Measurements from ENCODE around the gene ANKRD13B. TPM values are rescaled to one million over a fixed set of nuclear protein-coding genes. Genes with fewer than 3 reads are reported as not detected.
A peak's percentile ranks its signal among the peaks of the same experiment; 100 is the strongest.
"Not testable (repeated sequence)": the region's sequence is repeated elsewhere in the genome, so short reads cannot be mapped to it uniquely, and the experiment has no call there.

ANKRD13B gene
- total RNA-seq, 1 experiment from 2014 or later, result 8.8 TPM

DNA sequence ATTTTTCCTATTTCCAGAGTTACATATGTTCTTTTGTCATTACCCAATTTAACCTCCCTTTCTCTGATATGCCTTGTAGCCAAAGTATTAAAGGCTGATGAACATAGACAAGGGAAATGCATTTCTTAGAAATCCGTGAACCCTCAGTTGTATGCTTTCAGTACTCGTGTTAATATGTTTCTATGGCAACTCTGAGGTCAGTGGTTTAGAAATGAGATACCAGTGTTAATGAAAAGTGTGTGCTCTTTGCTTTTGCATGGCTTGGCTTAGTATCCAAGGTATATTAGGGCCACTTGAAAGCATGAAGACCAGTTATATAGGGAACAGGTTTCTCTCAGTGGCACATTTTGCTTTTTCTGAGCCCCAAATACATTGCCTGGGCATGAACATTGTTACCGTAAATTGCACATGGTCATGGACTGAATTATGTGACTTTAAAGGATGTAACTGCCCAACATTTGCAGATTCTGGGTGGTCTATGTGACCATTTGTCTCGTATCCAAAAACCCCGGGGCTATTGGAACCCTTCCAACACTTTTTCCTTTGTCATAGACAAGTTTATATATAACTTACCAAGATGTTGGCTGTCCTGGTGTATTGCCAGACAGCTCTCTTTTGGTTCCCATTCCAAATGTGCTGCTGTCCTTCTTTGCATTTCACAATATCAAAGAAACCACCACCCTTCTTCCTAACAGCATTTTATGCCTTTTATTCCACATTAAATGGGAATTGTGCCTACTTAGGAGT lies 43.6 kb upstream of the ANKRD13B start:
- intact Hi-C loops (cut with micrococcal nuclease; ENCODE audit: unreplicated experiment), result no loop called here
- no peak overlapping the region for H3K27ac Mint-ChIP-seq (ENCODE audit: unreplicated experiment)
- DNase-seq, result no peak
- TF ChIP-seq, protein P1, sequence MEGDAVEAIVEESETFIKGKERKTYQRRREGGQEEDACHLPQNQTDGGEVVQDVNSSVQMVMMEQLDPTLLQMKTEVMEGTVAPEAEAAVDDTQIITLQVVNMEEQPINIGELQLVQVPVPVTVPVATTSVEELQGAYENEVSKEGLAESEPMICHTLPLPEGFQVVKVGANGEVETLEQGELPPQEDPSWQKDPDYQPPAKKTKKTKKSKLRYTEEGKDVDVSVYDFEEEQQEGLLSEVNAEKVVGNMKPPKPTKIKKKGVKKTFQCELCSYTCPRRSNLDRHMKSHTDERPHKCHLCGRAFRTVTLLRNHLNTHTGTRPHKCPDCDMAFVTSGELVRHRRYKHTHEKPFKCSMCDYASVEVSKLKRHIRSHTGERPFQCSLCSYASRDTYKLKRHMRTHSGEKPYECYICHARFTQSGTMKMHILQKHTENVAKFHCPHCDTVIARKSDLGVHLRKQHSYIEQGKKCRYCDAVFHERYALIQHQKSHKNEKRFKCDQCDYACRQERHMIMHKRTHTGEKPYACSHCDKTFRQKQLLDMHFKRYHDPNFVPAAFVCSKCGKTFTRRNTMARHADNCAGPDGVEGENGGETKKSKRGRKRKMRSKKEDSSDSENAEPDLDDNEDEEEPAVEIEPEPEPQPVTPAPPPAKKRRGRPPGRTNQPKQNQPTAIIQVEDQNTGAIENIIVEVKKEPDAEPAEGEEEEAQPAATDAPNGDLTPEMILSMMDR (IDR thresholded peaks at IDR 0.05; ENCODE audit: unreplicated experiment), result no peak
- no peaks in the 10 kb centered on the region for H3K9me3 Mint-ChIP-seq (ENCODE audit: low read depth, unreplicated experiment)
- CTCF ChIA-PET, result interaction anchor here (0.7 kb wide), 1 partner anchor 49 kb away, joined by 3 read pairs; no protein-coding TSS in a partner anchor
- BruUV-seq (replicated peaks), result no TSS peak
- no peaks in the 10 kb centered on the region for H3K36me3 Mint-ChIP-seq (ENCODE audit: insufficient read depth, unreplicated experiment)
- no peak overlapping the region for H3K4me3 Mint-ChIP-seq (ENCODE audit: low read depth, unreplicated experiment)
- peaks cover 6% of the 10 kb centered on the region for H3K4me1 Mint-ChIP-seq (ENCODE audit: low read depth, unreplicated experiment)
- no peaks in the 10 kb centered on the region for H3K27me3 Mint-ChIP-seq (ENCODE audit: unreplicated experiment)

DNA sequence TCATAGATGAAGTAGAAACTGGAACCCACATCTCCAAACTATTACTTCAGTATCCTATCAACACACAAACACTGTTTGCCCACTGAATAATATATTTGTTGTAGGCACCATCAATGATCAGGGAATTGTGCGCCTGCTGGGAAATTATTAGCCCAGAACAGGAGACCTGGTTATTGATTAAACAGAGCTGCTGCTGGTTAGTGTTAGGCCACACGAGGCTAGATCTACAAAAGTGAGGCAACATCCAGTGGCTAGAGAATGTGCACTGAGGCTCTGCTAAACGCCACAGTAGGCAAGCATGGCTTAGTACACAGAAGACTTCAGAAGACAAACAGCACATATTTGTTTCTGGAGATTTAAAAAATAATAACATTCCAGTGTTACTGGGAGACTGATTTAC lies 37.1 kb upstream of the ANKRD13B start:
- H3K4me1 Mint-ChIP-seq (ENCODE audit: low read depth, unreplicated experiment), result peaks cover 19% of the 10 kb centered on the region
- CTCF ChIA-PET, result interaction anchor here (1.5 to 1.7 kb wide), 2 partner anchors 11 to 21 kb away, joined by 4 to 5 read pairs; partner anchors contain the start of gene ABHD15
- H3K36me3 Mint-ChIP-seq (ENCODE audit: insufficient read depth, unreplicated experiment), result peaks cover 11% of the 10 kb centered on the region
- no peaks in the 10 kb centered on the region for H3K9me3 Mint-ChIP-seq (ENCODE audit: low read depth, unreplicated experiment)
- intact Hi-C loops (cut with micrococcal nuclease; ENCODE audit: unreplicated experiment), result no loop called here
- H3K27ac Mint-ChIP-seq (ENCODE audit: unreplicated experiment), result no peak overlapping the region
- no peaks in the 10 kb centered on the region for H3K27me3 Mint-ChIP-seq (ENCODE audit: unreplicated experiment)
- peak; percentile 59 for DNase-seq
- no TSS peak for BruUV-seq (replicated peaks)
- TF ChIP-seq, protein P1 (IDR thresholded peaks at IDR 0.05; ENCODE audit: unreplicated experiment), result no peak
- H3K4me3 Mint-ChIP-seq (ENCODE audit: low read depth, unreplicated experiment), result no peak overlapping the region

DNA sequence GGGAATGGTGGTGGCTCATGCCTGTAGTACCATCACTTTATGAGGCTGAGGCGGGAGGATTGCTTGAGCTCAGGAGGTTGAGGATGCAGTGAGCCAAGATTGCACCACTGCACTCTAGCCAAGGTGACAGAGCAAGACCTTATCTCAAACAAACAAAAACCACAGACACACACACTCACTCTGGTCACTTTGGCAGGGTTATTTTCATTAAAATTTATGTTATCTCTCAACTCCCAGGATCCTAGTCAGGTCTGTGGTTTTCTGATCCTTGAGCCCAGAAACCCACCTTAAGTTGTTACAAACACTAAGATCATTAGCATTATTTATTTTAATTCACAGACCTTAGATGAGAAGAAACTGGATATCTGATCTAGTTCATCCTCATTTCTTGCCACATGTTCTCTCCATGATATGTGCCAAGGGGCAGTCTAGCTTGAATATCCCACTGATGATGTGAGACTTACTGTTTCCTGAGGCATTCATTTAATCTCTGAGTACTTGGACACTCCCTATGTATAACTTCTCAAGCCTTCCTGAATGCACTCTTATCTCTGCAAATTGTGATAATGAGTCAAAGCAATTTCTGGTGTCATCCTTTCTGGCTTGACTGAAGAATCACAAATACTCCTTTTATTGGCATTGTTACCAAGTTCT lies 35.7 kb upstream of the ANKRD13B start:
- Mint-ChIP-seq H3K36me3 (ENCODE audit: insufficient read depth, unreplicated experiment) (peaks cover 14% of the 10 kb centered on the region), H3K27me3 (ENCODE audit: unreplicated experiment) (no peaks in the 10 kb centered on the region), H3K27ac (ENCODE audit: unreplicated experiment) (no peak overlapping the region), H3K9me3 (ENCODE audit: low read depth, unreplicated experiment) (no peaks in the 10 kb centered on the region), H3K4me3 (ENCODE audit: low read depth, unreplicated experiment) (no peak overlapping the region), H3K4me1 (ENCODE audit: low read depth, unreplicated experiment) (peaks cover 19% of the 10 kb centered on the region)
- CTCF ChIA-PET, result interaction anchor here (1.7 kb wide), 1 partner anchor 10 kb away, joined by 5 read pairs; the partner anchor contains the start of gene ABHD15
- BruUV-seq (replicated peaks), result no TSS peak
- intact Hi-C loops (cut with micrococcal nuclease; ENCODE audit: unreplicated experiment), result no loop called here
- DNase-seq, result no peak
- TF ChIP-seq, protein P1 (IDR thresholded peaks at IDR 0.05; ENCODE audit: unreplicated experiment), result no peak

DNA sequence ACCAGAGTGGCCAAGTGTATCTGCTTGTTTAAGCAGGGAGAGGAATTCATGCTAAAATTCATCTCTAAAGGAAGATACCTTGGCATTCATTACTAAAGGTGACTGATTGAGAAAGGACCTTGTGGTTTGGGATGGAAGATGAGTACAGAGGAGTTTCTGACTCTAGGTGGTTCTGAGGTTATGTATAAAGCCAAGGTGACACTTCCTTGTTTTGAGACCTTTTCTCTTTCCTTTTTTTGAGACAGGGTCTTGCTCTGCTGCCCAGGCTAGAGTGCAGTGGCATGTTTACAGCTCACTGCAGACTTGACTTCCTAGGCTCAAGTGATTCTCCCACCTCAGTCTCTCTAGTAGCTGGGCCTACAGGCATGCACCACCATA lies 35.2 kb upstream of the ANKRD13B start:
- Mint-ChIP-seq H3K27me3 (ENCODE audit: unreplicated experiment) (no peaks in the 10 kb centered on the region), H3K36me3 (ENCODE audit: insufficient read depth, unreplicated experiment) (peaks cover 19% of the 10 kb centered on the region)

DNA sequence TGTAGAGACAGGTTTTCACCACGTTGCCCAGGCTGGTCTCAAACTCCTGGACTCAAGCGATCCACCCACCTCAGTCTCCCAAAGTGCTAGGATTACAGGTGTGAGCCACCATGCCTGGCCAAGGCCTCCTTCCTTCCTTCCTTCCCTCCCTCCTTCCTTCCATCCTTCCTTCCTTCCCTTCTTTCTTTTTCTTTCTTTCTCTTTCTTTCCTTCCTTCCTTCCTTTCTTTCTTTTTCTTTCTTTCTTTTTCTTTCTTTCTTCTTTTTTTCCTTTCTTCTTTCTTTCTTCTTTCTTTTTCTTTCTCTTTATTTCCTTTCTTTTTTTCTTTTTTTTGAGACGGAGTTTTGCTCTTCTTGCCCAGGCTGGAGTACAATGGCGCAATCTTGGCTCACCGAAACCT lies 34.8 kb upstream of the ANKRD13B start:
- peaks cover 19% of the 10 kb centered on the region for H3K4me1 Mint-ChIP-seq (ENCODE audit: low read depth, unreplicated experiment)
- intact Hi-C loops (cut with micrococcal nuclease; ENCODE audit: unreplicated experiment), result not testable (repeated sequence)

More for the DNA sequence above, 35.2 kb upstream of the ANKRD13B start:
- BruUV-seq (replicated peaks), result no TSS peak
- no peak for DNase-seq
- Mint-ChIP-seq H3K9me3 (ENCODE audit: low read depth, unreplicated experiment) (no peaks in the 10 kb centered on the region), H3K4me1 (ENCODE audit: low read depth, unreplicated experiment) (peaks cover 19% of the 10 kb centered on the region), H3K27ac (ENCODE audit: unreplicated experiment) (no peak overlapping the region), H3K4me3 (ENCODE audit: low read depth, unreplicated experiment) (no peak overlapping the region)
- CTCF ChIA-PET, result no interaction called here
- intact Hi-C loops (cut with micrococcal nuclease; ENCODE audit: unreplicated experiment), result no loop called here
- TF ChIP-seq, protein P1 (IDR thresholded peaks at IDR 0.05; ENCODE audit: unreplicated experiment), result no peak

More for the DNA sequence above, 34.8 kb upstream of the ANKRD13B start:
- H3K27me3 Mint-ChIP-seq (ENCODE audit: unreplicated experiment); H3K4me3 Mint-ChIP-seq (ENCODE audit: low read depth, unreplicated experiment); H3K27ac Mint-ChIP-seq (ENCODE audit: unreplicated experiment); CTCF ChIA-PET; DNase-seq; H3K9me3 Mint-ChIP-seq (ENCODE audit: low read depth, unreplicated experiment); BruUV-seq (replicated peaks): not testable (repeated sequence)
- peaks cover 23% of the 10 kb centered on the region for H3K36me3 Mint-ChIP-seq (ENCODE audit: insufficient read depth, unreplicated experiment)
